Measurements from ENCODE around the gene COIL.
A peak's percentile ranks its signal among the peaks of the same experiment; 100 is the strongest.
"Not testable (repeated sequence)": the region's sequence is repeated elsewhere in the genome, so short reads cannot be mapped to it uniquely, and the experiment has no call there.

COIL gene

DNA sequence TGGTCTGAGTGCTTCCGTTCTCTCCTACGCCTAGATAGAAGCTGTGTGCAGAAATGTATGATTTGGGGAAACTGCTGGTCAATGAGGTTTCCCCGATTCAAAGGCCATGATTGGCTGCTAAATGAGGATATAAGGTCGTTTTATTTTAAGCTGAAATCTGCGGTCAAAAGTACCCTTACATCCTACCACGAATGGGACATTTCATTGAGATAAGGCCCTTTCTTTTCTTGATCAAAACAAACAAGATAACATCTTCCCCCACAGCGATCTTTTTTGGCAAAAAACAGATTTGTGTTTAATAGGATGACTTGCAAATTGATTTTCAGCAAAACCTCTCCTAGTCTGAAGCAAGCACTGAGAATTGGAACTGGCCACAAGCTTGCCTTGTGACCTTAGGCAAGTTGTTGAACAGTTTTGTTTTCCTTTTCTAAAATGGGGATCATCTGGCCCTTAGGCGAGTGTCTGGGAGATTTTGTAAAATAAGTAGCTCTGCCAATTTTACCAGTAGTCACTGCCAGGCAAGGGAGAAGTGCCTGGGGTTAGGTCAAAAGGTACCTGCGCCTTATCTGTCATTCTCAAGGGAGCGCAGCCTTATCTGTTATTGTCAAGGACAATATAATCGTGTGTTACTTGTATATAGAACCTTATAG lies 17.7 kb upstream of the COIL start:
- DNase-seq (ENCODE audit: low read depth in 2 of 2), result no peak

DNA sequence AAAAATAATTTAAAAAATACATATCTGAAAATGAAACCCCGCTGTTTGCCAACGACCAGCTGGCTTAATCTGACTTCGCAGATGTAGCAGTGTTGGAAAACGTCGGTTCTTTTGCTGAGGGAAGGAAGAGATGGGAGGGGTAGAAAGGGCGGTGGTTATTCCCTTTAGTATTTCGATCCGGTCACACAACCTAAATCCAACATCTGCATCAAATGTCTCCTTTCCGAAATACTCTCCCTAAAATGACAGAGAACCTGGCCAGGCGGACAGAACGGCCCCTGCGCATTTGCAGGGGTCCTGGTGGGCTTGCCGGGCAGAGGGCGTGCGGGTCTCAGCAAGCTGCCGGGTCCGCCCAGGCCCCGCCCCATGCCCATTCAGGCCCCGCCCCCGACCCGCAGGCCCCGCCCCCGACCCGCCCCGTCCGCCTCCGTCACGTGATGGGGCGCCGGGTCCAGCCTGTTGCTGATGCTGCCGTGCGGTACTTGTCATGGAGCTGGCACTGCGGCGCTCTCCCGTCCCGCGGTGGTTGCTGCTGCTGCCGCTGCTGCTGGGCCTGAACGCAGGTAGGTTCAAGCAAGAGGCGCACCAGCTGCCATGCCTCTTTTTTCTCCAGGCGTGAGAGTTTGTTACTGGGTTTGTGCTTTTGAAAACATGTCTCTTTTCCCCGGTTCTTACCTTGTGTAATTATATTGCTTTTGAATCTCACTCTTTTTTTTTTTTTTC lies 17.0 kb upstream of the COIL start, which contains the start of gene SCPEP1:
TSS of gene SCPEP1 (plus strand) at position 459 of the 723 bp plus-strand sequence. CDS start at position 488, 29 bp downstream.
- DNase-seq (ENCODE audit: low read depth in 2 of 2), result peak; percentile 62 to 68

DNA sequence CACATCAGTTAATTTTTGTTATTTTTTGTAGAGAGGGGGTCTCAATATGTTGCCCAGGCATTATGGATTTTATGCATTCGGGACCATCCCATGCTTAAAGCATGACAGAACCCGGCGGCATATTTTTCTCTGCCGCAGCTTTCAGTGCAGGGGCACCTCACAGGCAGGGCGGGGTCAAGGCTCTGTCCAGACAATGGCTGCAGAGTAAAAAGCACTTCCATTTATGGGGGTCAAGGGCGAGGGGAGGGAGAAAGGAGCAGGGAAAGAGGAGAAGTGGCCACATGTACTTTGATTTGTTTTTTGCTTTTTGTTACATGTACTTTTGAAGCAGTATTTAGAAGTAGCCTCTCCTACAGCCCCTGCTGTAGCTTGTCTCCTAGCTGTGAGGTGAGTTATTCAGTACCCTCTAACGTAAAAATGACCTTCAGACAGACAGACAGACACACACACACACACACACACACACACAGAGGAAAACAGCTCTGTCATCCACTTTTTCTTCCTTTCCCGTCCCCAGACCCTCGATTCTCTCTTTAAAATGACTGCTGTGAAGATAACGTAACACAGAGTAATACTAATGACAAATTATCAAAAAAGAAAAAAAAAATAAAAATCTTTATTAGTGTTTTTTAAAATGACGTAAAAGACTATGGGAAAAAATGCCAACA lies 16.2 kb upstream of the COIL start:
- DNase-seq (ENCODE audit: low read depth in 2 of 2), result no peak

DNA sequence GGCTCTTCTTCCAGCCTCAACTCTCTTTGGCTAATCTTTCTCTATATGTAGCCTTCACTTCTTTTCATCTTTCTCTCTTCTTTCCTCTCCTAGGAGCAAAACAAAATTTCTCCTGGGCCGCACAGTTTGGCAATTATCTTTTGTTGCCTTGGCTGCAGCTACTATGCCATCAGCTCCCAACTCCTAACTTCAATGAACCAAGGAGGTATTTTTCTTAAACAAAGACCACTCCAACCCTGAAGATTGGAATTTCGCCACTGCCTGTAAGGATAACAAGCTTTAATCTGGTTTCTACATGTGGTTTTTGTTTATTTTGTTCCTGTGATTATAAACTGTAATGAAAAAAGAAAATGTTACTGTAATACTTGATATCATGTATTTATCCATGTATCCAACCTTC lies 14.8 kb upstream of the COIL start:
- DNase-seq (ENCODE audit: low read depth in 2 of 2), result no peak

DNA sequence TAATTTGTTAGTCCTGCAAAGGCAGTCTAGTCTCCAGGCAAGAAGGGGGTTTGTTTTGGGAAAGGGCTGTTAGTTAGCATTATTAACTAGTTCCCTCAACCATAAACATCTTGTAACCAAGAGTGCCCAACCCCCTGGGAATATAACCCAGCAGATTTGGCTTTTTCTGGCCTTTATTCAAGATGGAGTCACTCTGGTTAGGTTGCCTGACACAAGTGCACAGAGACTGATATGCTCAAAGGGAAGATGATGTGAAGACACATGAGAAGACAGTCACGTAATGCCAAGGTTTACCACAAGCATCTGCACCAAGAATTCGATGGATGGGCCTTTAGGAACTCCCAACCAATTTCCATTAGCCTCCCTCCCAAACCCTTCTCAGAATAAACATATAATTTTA lies 13.2 kb upstream of the COIL start:
- DNase-seq (ENCODE audit: low read depth in 2 of 2), result no peak

DNA sequence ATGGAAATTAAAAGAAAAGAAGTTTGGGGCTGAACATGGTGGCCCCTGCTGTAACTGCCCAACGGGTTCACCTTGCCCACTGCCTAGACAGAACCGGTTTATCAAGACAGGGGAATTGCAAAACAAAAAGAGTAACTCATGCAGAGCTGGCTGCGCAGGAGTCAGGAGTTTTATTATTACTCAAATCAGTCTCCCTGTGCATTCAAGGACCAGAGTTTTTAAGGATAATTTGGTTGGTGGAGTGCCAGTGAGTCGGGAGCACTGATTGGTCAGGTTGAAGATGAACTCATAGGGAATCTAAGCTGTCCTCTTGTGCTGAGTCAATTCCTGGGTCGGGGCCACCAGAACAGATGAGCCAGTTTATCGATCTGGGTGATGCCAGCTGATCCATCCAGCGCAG lies 12.7 kb upstream of the COIL start:
- no peak for DNase-seq (ENCODE audit: low read depth in 2 of 2)

DNA sequence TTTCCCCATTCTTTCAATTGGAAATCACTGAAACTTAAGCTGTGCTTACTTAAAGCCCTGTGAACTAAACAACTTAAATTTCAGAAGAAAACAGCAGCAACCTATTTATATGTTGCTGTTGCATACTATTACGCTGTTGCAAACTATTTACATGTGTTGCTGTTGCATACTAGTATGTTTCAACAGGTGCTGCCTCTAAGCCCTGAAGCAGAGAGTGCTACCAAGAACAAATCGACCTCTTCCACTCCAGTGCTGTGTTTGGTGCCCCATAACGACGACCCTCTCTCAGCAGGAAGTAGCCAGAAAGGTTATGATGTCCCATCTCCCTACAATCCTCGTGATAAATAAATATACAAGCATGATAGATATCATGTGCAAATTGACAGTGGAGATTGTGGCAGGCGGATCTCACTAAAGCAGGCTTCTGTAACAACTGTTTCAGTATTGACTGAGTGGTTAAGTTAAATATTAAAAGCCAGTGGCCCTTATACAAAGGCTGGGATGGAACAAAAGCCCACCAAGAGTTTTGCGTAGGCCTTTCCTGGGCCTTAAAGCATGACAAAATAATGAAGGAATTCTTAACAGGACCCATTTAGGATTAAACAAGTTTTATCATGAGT lies 11.4 kb upstream of the COIL start:
- no peak for DNase-seq (ENCODE audit: low read depth in 2 of 2)

DNA sequence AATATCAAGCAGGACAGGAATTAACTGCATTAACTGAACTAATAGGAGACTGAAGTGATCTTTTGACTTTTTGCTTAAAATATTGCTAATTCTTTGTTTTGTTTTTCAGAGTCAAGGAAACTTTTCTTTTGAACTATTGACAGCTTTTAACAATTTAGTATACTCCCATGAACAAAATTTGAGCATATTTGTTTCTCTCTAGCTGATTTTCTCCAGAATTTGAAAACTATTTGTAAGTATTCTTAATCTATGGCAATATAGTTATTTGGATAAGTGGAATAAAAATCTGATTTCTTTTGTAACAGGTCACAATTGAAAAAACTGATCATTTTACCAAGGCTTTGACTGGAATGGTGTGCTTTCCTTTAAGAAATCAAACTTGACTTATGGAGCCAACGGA lies 10.1 kb upstream of the COIL start:
- DNase-seq (ENCODE audit: low read depth in 2 of 2), result no peak

DNA sequence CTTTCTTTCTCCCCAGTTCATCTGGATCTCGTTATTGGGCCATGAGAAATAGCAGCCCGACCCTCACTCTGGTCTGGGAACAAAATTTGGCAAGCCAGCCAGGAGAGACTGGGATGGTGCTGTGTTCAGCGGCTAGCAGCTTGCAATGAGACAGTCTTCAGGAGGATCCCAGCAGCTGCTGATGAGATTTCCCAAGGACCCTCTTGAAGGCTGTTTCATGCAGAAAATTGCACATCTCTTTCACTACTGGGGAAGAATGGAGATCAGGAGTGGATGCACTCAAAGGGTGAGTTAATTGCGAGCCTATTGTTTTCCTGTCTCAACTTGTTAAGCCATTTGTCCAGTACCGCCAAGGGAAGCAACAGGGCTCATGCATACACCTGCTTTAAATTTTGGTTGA lies 5.5 kb upstream of the COIL start:
- no peak for DNase-seq (ENCODE audit: low read depth in 2 of 2)

DNA sequence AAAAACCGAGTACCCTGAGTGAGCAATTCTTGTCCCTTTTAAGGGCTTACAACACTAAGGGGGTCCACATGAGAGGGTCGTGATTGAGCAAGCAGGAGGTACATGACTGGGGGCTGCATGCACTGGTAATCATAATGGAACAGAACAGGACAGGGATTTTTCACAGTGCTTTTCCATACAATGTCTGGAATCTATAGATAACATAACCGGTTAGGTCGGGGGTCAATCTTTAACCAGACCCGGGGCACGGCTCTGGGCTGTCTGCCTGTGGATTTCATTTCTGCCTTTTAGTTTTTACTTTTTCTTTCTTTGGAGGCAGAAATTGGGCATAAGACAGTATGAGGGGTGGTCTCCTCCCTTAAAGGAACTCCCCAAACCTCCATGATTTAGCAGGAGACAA lies 4.8 kb upstream of the COIL start:
- DNase-seq (ENCODE audit: low read depth in 2 of 2), result not testable (repeated sequence)

DNA sequence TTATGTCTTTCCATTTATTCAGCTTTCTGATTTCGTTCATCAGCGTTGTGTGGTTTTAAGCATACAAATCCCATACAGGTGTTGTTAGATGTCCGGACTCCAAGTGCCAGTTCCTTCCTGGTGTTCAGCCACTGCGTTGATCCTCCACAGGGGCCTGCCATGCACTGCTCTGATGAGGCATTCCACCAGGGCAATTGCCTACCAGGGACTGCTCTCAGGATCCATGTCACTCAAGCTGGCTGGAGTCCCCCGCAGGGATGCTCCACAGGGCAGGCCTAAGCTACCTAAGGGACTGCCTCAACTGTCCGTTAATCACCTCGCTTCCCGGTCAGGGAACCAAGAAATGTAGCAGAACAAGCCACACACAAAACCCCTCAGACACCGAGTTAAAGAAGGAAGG lies 4.4 kb upstream of the COIL start:
- DNase-seq (ENCODE audit: low read depth in 2 of 2), result not testable (repeated sequence)

DNA sequence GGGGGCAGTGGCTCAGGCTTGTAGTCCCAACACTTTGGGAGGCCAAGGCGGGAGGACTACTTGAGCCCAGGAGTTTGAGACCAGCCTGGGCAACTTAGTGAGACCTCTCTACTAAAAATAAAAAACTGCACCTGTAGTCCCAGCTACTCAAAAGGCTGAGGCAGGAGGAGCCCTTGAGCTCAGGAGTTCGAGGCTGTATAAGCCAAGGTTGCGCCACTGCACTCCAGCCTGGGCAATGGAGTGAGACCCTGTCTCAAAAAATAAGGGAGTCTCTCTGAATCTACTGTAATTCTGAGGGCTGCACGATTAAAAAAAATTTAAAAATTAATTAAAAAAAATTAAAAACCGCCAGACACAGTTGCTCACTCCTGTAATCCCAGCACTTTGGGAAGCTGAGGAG lies 3.9 kb downstream of the COIL start:
- no peak for DNase-seq (ENCODE audit: low read depth in 2 of 2)

DNA sequence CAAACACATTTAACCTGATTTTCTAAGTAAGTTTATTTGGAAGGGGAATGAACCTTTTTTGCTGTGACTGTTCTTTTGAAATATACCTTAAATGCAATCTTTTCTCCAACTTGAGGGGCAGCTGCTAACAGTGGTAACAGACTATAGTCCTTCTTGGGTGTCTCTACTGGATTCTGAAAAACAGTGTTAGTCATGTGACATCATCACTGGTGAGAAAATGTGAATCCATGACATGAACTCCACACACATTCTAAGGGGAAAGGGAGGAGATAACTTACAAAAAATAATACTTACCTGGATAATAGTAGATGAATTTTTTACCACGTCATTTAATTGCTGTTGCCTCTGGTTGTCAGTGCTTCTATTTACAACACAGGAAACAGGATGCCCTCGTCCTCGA lies 11.3 kb downstream of the COIL start:
- no peak for DNase-seq (ENCODE audit: low read depth in 2 of 2)

DNA sequence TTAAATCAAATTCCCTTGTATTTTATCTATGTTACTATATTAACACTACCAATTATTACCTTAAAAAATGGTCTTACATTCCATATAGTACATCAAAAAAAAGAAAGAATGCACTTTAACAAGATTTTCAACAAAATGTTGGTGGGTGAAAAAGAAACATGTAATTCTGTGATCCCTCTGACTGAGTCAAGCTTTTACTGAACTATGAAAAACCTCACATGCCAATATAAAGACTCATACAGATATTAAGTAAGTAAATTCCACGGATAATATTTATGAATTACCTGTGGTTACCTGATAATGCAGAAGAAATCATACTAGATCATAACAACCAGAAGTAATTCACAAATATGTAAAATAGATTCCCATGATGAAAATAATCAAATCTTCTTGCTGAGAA lies 12.4 kb downstream of the COIL start:
- no peak for DNase-seq (ENCODE audit: low read depth in 2 of 2)

DNA sequence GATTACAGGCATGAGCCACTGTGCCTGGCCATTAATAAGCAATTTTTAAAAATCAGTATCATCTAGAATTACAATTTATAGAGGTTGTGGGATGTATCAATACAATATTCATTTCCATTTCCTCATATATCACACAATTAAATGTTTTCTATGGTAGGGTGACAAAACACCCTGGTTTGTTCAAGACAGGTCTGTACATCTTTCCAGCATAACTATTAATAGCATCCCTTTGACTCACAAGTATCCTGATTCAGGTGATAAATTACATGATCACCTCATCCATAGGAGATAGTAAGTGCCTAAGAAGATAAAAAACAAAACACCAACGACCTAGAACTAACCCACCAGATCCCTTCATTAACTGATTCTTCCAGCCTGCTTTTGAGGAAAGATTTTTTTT lies 13.1 kb downstream of the COIL start:
- no peak for DNase-seq (ENCODE audit: low read depth in 2 of 2)

DNA sequence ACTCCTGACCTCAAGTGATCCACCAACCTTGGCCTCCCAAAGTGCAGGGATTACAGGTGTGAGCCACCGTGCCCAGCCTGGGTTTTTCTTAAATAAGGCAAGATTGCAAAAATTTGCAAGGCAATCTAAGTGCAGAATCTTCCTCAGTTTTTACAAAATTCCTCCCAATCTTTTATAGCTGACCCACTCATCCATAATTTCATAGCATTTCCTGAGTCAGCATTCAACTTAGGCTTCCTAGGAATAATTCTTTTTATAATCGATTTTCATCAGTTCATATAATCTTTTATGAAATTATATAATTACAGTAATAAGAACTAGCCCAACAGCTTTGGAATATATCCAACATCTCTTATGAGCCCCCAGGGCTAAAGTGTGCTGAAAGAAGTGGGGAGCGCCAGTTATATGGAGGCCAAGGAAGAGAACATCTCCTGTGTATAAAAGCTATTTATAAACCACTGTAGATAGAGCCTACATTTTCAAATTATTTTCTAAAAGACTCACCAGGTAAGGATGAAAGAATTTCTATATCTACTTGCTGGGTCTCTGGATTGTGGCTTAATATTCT lies 14.8 kb downstream of the COIL start:
- no peak for DNase-seq (ENCODE audit: low read depth in 2 of 2)

DNA sequence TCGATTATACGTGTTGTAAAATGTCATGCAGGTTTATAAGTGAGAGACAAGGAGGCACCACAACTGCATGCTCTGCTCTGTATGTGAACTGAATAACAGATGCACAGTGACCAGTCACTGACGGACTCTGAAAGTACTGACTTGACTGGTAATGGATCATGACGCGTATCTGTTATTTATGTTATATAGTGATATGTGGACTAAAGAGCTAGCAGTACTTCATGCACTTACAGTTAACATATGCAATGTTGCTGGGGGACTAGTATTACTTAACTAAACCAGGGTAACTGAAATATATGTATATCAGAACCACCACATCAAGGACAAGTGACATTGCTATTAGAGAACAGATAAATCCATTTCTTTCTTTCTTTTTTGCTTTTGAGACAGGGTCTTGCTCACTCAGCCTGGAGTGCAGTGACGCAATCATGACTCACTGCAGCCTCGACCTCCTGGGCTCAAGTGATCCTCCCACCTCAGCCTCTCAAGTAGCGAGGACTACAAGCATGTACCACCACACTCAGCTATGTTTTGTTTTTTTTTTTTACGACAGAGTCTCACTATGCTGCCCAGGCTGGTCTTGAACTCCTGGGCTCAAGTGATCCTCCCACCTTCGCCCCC lies 17.2 kb downstream of the COIL start:
- DNase-seq (ENCODE audit: low read depth in 2 of 2), result no peak

DNA sequence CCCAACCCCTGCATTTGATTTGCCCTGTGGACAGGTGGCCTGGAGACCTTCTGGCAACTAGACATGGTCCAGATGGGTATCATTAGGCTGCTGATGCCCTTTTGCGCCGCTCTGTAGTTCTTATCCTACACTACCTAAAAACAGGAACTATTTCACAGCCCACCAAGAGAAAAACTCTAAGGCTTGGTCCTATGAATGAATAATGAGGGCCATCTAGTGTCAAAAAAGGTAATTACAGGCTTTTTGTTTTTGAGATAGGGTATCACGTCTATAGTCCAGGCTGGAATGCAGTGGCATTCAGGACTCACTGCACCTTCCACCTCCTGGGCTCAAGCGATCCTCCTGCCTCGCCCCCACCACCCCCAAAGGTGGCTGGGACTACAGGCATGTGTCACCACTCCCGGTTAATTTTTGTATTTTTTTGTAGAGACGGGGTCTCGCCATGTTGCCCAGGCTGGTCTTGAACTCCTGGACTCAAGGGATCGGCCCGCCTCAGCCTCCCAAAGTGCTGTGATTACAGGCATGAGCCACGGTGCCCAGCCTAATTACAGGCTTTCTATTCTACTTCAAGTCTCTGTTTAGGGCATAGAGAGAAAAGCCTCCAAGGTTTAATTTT lies 20.9 kb downstream of the COIL start:
- no peak for DNase-seq (ENCODE audit: low read depth in 2 of 2)

DNA sequence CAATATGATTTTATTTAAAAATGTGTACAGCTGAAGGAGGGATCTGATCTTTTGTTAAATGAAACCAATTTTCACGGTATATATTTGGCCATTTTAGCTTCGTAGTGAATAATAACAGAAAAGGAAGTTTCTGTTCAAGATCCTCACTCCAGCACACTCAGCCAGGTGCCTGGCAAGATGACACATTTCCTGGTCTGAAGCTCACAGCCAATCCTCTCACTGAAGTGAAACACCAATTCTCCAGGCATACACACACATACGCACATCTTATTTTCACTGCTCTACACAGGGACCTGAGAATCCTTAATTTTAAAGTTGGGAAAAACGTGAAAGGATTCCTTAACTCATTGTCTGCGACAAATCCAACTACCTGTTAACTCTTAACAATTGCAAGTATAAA lies 22.6 kb downstream of the COIL start:
- DNase-seq (ENCODE audit: low read depth in 2 of 2), result not testable (repeated sequence)

DNA sequence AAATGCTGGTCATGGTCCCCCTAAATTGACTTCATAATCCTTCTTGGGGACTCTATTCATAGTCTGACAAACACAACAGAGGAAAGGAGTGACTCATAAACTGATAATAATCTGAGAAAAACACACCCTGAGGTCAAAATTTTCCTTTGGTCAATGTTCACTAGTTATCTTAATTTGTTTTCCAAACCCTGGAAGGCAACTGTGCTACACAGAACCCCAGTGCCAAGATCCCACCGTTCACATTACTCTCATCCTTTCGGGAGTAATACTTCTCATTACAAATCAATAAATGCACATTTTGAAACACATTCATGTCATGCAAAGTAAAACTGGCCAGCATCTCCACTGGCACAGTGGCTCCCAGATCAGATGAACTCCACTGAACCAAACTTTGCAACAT lies 23.2 kb downstream of the COIL start:
- no peak for DNase-seq (ENCODE audit: low read depth in 2 of 2)

DNA sequence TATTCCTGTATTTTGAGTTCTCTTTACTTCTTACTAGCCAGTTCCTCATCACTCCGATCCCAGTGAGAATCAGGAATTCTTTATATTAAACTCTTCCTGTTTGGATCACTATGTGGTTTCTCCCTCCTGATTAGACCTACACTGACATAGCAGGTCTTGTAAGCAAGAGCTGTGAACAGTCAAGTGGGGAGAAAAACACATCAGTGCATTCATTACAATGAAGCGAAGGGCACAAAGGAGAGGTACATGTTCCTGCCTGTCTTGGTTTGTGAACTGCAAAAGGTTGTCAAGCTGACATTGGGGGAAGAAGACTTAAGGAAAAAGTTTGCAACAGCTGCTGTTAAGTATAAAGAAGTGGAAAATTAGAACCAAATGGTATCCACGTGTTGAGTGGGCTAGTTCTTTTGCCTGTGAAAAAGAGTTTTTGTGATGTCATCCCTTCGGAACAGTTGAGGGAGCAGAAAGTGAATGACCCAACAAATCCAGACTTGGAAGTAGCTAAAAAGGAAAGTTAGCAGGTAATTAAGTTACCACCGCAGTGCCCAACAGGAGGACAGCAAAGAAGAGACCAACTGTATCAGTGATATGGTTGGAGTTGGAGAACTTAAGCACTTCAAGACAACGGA lies 24.0 kb downstream of the COIL start:
- DNase-seq (ENCODE audit: low read depth in 2 of 2), result no peak
